Esophagus squamous epithelium (tissue), 4 donors: ENCODE data around the gene RBM23.

Experiments used
- CTCF ChIP-seq, 6 experiments: fragments of 450-650 bp in 4 of 6; fragments of 200-600 bp in 2 of 6; sonication (generic) in 2 of 6; IDR thresholded peaks; one replicate each; pipeline ENCODE4 v1.5.1; 2016 to 2019; ENCODE audit warnings: antibody characterized with exemption in 6 of 6, mild to moderate bottlenecking in 4 of 6, moderate library complexity in 4 of 6
- POLR2A ChIP-seq, 4 donors: fragments of 450-650 bp; IDR thresholded peaks; one replicate each; pipeline ENCODE4 v1.6.1; 2017; ENCODE audit warnings: antibody characterized with exemption in 4 of 4, mild to moderate bottlenecking in 4 of 4, moderate library complexity in 3 of 4

- TF ChIP-seq CTCF (IDR thresholded peaks at IDR 0.05) (no peak), POLR2A (IDR thresholded peaks at IDR 0.05) (no peak)
Observed at GRCh38 chr14:22906073-22906472, 12.9 kb downstream of the RBM23 start.
